ENCODE results near the gene THBD.
A peak's percentile ranks its signal among the peaks of the same experiment; 100 is the strongest.

The THBD gene

GRCh38 chr20:23047001-23047737 lies 2.3 kb downstream of the THBD start:
- Mint-ChIP-seq H3K27ac (peak overlapping the region; percentile 35), H3K4me3 (peak overlapping the region; percentile 87), H3K9me3 (no peaks in the 10 kb centered on the region), H3K4me1 (ENCODE audit: low read depth) (peaks cover 69% of the 10 kb centered on the region), H3K27me3 (peaks cover 55% of the 10 kb centered on the region), H3K36me3 (ENCODE audit: low read depth) (peaks cover 23% of the 10 kb centered on the region)
- intact Hi-C loops (cut with micrococcal nuclease), result loop anchor here (5.0 to 10.0 kb wide), 2 partner anchors 95 to 352 kb away; no protein-coding TSS in a partner anchor

- no peaks in the 10 kb centered on the region for H3K9me3 Mint-ChIP-seq
- intact Hi-C loops (cut with micrococcal nuclease), result loop anchor here (5.0 to 10.0 kb wide), 2 partner anchors 96 to 352 kb away; no protein-coding TSS in a partner anchor
- H3K27me3 Mint-ChIP-seq, result peaks cover 59% of the 10 kb centered on the region
- peaks cover 65% of the 10 kb centered on the region for H3K4me1 Mint-ChIP-seq (ENCODE audit: low read depth)
- H3K27ac Mint-ChIP-seq, result no peak overlapping the region
- H3K36me3 Mint-ChIP-seq (ENCODE audit: low read depth), result peaks cover 21% of the 10 kb centered on the region
- H3K4me3 Mint-ChIP-seq, result peak overlapping the region; percentile 65
Measured at GRCh38 chr20:23046431-23046830, 3.0 kb downstream of the THBD start.

GRCh38 chr20:23043376-23043775 lies 6.1 kb downstream of the THBD start:
- intact Hi-C loops (cut with micrococcal nuclease), result loop anchor here (10.0 kb wide), 1 partner anchor 349 kb away; no protein-coding TSS in a partner anchor
- Mint-ChIP-seq H3K36me3 (ENCODE audit: low read depth) (peaks cover 13% of the 10 kb centered on the region), H3K27me3 (peaks cover 74% of the 10 kb centered on the region), H3K27ac (no peak overlapping the region), H3K4me1 (ENCODE audit: low read depth) (peaks cover 43% of the 10 kb centered on the region), H3K9me3 (no peaks in the 10 kb centered on the region), H3K4me3 (no peak overlapping the region)

- Mint-ChIP-seq H3K36me3 (ENCODE audit: low read depth) (peaks cover 6% of the 10 kb centered on the region), H3K27me3 (peaks cover 74% of the 10 kb centered on the region), H3K9me3 (no peaks in the 10 kb centered on the region)
Measured at GRCh38 chr20:23042270-23042669, 7.2 kb downstream of the THBD start.

GRCh38 chr20:23039885-23040508 lies 9.5 kb downstream of the THBD start:
- Mint-ChIP-seq H3K36me3 (ENCODE audit: low read depth) (no peaks in the 10 kb centered on the region), H3K4me3 (no peak overlapping the region), H3K9me3 (no peaks in the 10 kb centered on the region), H3K27ac (no peak overlapping the region), H3K27me3 (peaks cover 82% of the 10 kb centered on the region), H3K4me1 (ENCODE audit: low read depth) (peaks cover 22% of the 10 kb centered on the region)
- intact Hi-C loops (cut with micrococcal nuclease), result loop anchor here (10.0 kb wide), 1 partner anchor 345 kb away; no protein-coding TSS in a partner anchor

More at GRCh38 chr20:23042270-23042669, 7.2 kb downstream of the THBD start:
- Mint-ChIP-seq H3K4me1 (ENCODE audit: low read depth) (peaks cover 32% of the 10 kb centered on the region), H3K27ac (no peak overlapping the region), H3K4me3 (no peak overlapping the region)
- intact Hi-C loops (cut with micrococcal nuclease), result loop anchor here (10.0 kb wide), 1 partner anchor 347 kb away; no protein-coding TSS in a partner anchor

- intact Hi-C loops (cut with micrococcal nuclease), result no loop called here
- peaks cover 85% of the 10 kb centered on the region for H3K27me3 Mint-ChIP-seq
- no peak overlapping the region for H3K27ac Mint-ChIP-seq
- H3K4me3 Mint-ChIP-seq, result no peak overlapping the region
- peaks cover 20% of the 10 kb centered on the region for H3K4me1 Mint-ChIP-seq (ENCODE audit: low read depth)
- no peaks in the 10 kb centered on the region for H3K9me3 Mint-ChIP-seq
- no peaks in the 10 kb centered on the region for H3K36me3 Mint-ChIP-seq (ENCODE audit: low read depth)
Measured at GRCh38 chr20:23039136-23039875, 10.2 kb downstream of the THBD start.

GRCh38 chr20:23037017-23037481 lies 12.4 kb downstream of the THBD start:
- Mint-ChIP-seq H3K9me3 (no peaks in the 10 kb centered on the region), H3K27me3 (peaks cover 93% of the 10 kb centered on the region), H3K36me3 (ENCODE audit: low read depth) (no peaks in the 10 kb centered on the region), H3K27ac (no peak overlapping the region), H3K4me1 (ENCODE audit: low read depth) (peaks cover 18% of the 10 kb centered on the region), H3K4me3 (no peak overlapping the region)
- intact Hi-C loops (cut with micrococcal nuclease), result no loop called here

GRCh38 chr20:23036371-23036770 lies 13.1 kb downstream of the THBD start:
- H3K27ac Mint-ChIP-seq, result no peak overlapping the region
- H3K36me3 Mint-ChIP-seq (ENCODE audit: low read depth), result no peaks in the 10 kb centered on the region
- intact Hi-C loops (cut with micrococcal nuclease), result no loop called here
- no peak overlapping the region for H3K4me3 Mint-ChIP-seq
- H3K9me3 Mint-ChIP-seq, result no peaks in the 10 kb centered on the region
- H3K4me1 Mint-ChIP-seq (ENCODE audit: low read depth), result peaks cover 18% of the 10 kb centered on the region
- H3K27me3 Mint-ChIP-seq, result peaks cover 93% of the 10 kb centered on the region

- peaks cover 89% of the 10 kb centered on the region for H3K27me3 Mint-ChIP-seq
Measured at GRCh38 chr20:23035731-23036130, 13.7 kb downstream of the THBD start.

GRCh38 chr20:23034721-23035671 lies 14.5 kb downstream of the THBD start, which contains the start of gene SSTR4:
TSS of gene SSTR4 (plus strand) at chr20:23035312. CDS start at chr20:23035484, 172 bp downstream.
- Mint-ChIP-seq H3K9me3 (no peaks in the 10 kb centered on the region), H3K4me3 (peak within 1 kb of the TSS; percentile 11), H3K27ac (no peak within 1 kb of the TSS), H3K36me3 (ENCODE audit: low read depth) (no peaks in the 10 kb centered on the region), H3K27me3 (peaks cover 86% of the 10 kb centered on the region), H3K4me1 (ENCODE audit: low read depth) (peaks cover 15% of the 10 kb centered on the region)
- intact Hi-C loops (cut with micrococcal nuclease), result no loop called here

More at GRCh38 chr20:23035731-23036130, 13.7 kb downstream of the THBD start:
- H3K27ac Mint-ChIP-seq, result no peak overlapping the region
- intact Hi-C loops (cut with micrococcal nuclease), result no loop called here
- peaks cover 16% of the 10 kb centered on the region for H3K4me1 Mint-ChIP-seq (ENCODE audit: low read depth)
- peak overlapping the region; percentile 11 for H3K4me3 Mint-ChIP-seq
- no peaks in the 10 kb centered on the region for H3K9me3 Mint-ChIP-seq
- no peaks in the 10 kb centered on the region for H3K36me3 Mint-ChIP-seq (ENCODE audit: low read depth)

- Mint-ChIP-seq H3K27ac (no peak overlapping the region), H3K36me3 (ENCODE audit: low read depth) (no peaks in the 10 kb centered on the region), H3K9me3 (no peaks in the 10 kb centered on the region), H3K4me3 (no peak overlapping the region), H3K4me1 (ENCODE audit: low read depth) (peaks cover 26% of the 10 kb centered on the region), H3K27me3 (peaks cover 76% of the 10 kb centered on the region)
- intact Hi-C loops (cut with micrococcal nuclease), result no loop called here
Measured at GRCh38 chr20:23033918-23034317, 15.6 kb downstream of the THBD start.

- intact Hi-C loops (cut with micrococcal nuclease), result no loop called here
Measured at GRCh38 chr20:23032750-23033078, 16.8 kb downstream of the THBD start.

More at GRCh38 chr20:23032750-23033078, 16.8 kb downstream of the THBD start:
- no peaks in the 10 kb centered on the region for H3K9me3 Mint-ChIP-seq
- no peak overlapping the region for H3K4me3 Mint-ChIP-seq
- H3K27ac Mint-ChIP-seq, result no peak overlapping the region
- peaks cover 64% of the 10 kb centered on the region for H3K27me3 Mint-ChIP-seq
- peaks cover 33% of the 10 kb centered on the region for H3K4me1 Mint-ChIP-seq (ENCODE audit: low read depth)
- no peaks in the 10 kb centered on the region for H3K36me3 Mint-ChIP-seq (ENCODE audit: low read depth)
